ENCODE data around the gene LCE1E.

Gene LCE1E

DNA sequence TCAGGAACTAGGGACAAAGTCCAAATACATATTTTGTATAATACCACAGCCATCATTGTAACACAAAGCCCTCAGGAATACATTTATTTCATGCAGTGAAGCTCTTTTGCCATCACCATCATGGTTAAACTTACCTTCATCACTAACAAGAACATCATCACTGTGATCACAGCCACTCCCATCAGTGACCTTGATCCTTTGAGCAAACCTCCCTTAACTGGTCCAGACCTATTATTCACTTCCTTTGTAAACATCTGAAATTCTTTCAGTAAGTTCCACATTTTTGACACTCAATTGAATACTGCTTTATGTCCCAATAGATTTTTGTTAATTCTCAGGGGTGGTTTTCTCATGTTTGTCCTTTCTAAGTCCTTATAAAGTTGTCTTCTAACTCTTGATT is 44.4 kb upstream of the LCE1E start:
- Histone ChIP-seq H3K4me1 (ENCODE audit: low read length) (no peaks in the 10 kb centered on the region), H4K20me1 (ENCODE audit: insufficient read depth, low read length) (no peaks in the 10 kb centered on the region), H3K79me2 (ENCODE audit: low read length) (no peaks in the 10 kb centered on the region), H3K4me3 (ENCODE audit: low read length) (no peak overlapping the region), H3K4me2 (ENCODE audit: low read depth, low read length) (no peak overlapping the region), H3K27me3 (replicated peaks; ENCODE audit: insufficient read depth, low read length) (no peaks in the 10 kb centered on the region), H3K9ac (ENCODE audit: low read length) (no peak overlapping the region), H3K9me2 (replicated peaks; ENCODE audit: insufficient read depth, low read length) (no peaks in the 10 kb centered on the region), H3K9me3 (replicated peaks; ENCODE audit: insufficient read depth, low read length) (no peaks in the 10 kb centered on the region), H3F3A (ENCODE audit: insufficient read depth, low read length) (no peaks in the 10 kb centered on the region), H2AFZ (ENCODE audit: low read length) (no peak overlapping the region), H3K36me3 (replicated peaks; ENCODE audit: insufficient read depth, low read length) (no peaks in the 10 kb centered on the region), H3K27ac (ENCODE audit: low read length) (no peak overlapping the region)
- no peak for DNase-seq
- TF ChIP-seq, protein P1, sequence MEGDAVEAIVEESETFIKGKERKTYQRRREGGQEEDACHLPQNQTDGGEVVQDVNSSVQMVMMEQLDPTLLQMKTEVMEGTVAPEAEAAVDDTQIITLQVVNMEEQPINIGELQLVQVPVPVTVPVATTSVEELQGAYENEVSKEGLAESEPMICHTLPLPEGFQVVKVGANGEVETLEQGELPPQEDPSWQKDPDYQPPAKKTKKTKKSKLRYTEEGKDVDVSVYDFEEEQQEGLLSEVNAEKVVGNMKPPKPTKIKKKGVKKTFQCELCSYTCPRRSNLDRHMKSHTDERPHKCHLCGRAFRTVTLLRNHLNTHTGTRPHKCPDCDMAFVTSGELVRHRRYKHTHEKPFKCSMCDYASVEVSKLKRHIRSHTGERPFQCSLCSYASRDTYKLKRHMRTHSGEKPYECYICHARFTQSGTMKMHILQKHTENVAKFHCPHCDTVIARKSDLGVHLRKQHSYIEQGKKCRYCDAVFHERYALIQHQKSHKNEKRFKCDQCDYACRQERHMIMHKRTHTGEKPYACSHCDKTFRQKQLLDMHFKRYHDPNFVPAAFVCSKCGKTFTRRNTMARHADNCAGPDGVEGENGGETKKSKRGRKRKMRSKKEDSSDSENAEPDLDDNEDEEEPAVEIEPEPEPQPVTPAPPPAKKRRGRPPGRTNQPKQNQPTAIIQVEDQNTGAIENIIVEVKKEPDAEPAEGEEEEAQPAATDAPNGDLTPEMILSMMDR (IDR thresholded peaks at IDR 0.05; ENCODE audit: low read length) = no peak
- TF ChIP-seq EZH2phosphoT487 (IDR thresholded peaks at IDR 0.05; ENCODE audit: low read length) = no peak
- TF ChIP-seq EZH2 (optimal IDR thresholded peaks at IDR 0.05; ENCODE audit: low read depth, low read length) = no peak

DNA sequence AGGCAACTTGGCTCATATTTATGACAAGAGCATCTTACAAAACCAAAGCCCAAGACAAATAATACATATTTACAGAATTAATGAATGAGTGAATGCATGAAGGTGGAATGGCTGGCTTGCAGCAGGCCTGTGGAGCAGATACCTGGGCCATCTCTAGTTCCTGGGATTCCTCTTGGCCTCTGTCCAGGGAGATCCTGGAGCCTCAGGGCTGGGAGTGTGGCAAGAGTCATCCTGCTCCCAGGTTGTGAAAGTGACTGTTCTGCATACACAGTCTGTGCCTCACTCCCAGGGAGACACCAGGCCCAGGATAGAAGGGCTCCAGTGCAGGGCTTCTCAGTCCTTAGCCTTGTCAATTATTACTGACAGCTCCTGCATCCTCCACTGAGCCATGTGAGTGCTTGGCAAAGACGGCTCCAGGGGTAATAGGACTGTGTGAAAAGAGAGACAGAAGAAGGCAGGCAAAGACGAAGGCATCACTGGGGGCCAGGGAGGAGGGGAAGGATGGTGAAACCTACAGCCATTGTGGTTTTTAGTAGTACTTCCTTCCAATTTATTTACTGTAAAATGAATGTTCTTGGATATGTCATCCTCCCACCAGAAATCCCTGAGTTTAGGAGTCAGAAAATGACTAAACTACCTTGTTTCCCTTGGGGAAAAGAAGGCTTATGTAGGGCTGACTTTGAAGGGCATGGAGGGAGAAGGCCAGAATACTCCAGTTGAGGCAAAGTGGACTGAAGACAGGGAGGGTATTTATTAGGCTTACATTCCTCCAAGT is 42.5 kb upstream of the LCE1E start:
- Histone ChIP-seq H3K36me3 (replicated peaks; ENCODE audit: insufficient read depth, low read length) (no peaks in the 10 kb centered on the region), H3K79me2 (ENCODE audit: low read length) (no peaks in the 10 kb centered on the region), H3K9ac (ENCODE audit: low read length) (no peak overlapping the region), H3K9me3 (replicated peaks; ENCODE audit: insufficient read depth, low read length) (no peaks in the 10 kb centered on the region), H4K20me1 (ENCODE audit: insufficient read depth, low read length) (no peaks in the 10 kb centered on the region), H3K4me1 (ENCODE audit: low read length) (no peaks in the 10 kb centered on the region), H2AFZ (ENCODE audit: low read length) (no peak overlapping the region), H3K27me3 (replicated peaks; ENCODE audit: insufficient read depth, low read length) (no peaks in the 10 kb centered on the region), H3F3A (ENCODE audit: insufficient read depth, low read length) (no peaks in the 10 kb centered on the region), H3K4me2 (ENCODE audit: low read depth, low read length) (no peak overlapping the region), H3K27ac (ENCODE audit: low read length) (no peak overlapping the region), H3K9me2 (replicated peaks; ENCODE audit: insufficient read depth, low read length) (no peaks in the 10 kb centered on the region), H3K4me3 (ENCODE audit: low read length) (no peak overlapping the region)
- no peak for DNase-seq
- TF ChIP-seq, protein P1 (IDR thresholded peaks at IDR 0.05; ENCODE audit: low read length) = no peak
- TF ChIP-seq EZH2 (optimal IDR thresholded peaks at IDR 0.05; ENCODE audit: low read depth, low read length) (no peak), EZH2phosphoT487 (IDR thresholded peaks at IDR 0.05; ENCODE audit: low read length) (no peak)

DNA sequence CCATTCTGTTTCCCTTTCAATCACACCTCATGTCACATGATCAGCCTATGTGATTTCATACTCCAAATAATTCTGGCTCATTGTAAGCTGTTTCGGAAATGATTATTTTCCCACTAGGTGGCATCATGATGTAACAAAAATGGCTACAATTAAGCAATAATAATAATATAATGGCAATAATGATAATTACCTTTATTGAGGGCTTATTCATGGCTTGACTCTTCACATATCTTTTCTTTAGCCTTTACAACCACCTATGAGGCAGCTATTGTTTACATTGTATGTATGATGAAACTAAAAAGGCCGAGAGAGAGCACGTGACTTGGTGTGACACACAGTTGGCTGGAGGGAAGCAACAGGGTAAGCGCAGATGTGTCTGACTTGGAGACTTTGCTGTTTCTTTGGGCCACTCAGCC is 40.8 kb upstream of the LCE1E start:
- no peaks in the 10 kb centered on the region for H3F3A ChIP-seq (ENCODE audit: insufficient read depth, low read length)

More for the DNA sequence above, 40.8 kb upstream of the LCE1E start:
- Histone ChIP-seq H3K27ac (ENCODE audit: low read length) (no peak overlapping the region), H3K9me2 (replicated peaks; ENCODE audit: insufficient read depth, low read length) (no peaks in the 10 kb centered on the region), H3K4me1 (ENCODE audit: low read length) (no peaks in the 10 kb centered on the region), H2AFZ (ENCODE audit: low read length) (no peak overlapping the region), H3K79me2 (ENCODE audit: low read length) (no peaks in the 10 kb centered on the region), H3K4me3 (ENCODE audit: low read length) (no peak overlapping the region), H3K4me2 (ENCODE audit: low read depth, low read length) (no peak overlapping the region), H4K20me1 (ENCODE audit: insufficient read depth, low read length) (no peaks in the 10 kb centered on the region), H3K9ac (ENCODE audit: low read length) (no peak overlapping the region), H3K36me3 (replicated peaks; ENCODE audit: insufficient read depth, low read length) (no peaks in the 10 kb centered on the region), H3K27me3 (replicated peaks; ENCODE audit: insufficient read depth, low read length) (no peaks in the 10 kb centered on the region), H3K9me3 (replicated peaks; ENCODE audit: insufficient read depth, low read length) (no peaks in the 10 kb centered on the region)
- no peak for TF ChIP-seq EZH2phosphoT487 (IDR thresholded peaks at IDR 0.05; ENCODE audit: low read length)
- TF ChIP-seq, protein P1 (IDR thresholded peaks at IDR 0.05; ENCODE audit: low read length) = 0 out of 2 replicates have a peak, but pooled peaks have one; percentile 10
- DNase-seq = no peak

Data from MM.1S (cell line).